Mesothelial cell of epicardium (in vitro differentiated cells): ENCODE measurements around the gene NSG2. TPM values are rescaled to one million over a fixed set of nuclear protein-coding genes. Genes with fewer than 3 reads are reported as not detected.

Experiments
- total RNA-seq: library from RNA; stranded (reverse); gene quantifications from 3 replicates; pipeline ENCODE4 v1.2.1, GENCODE V29; 2021

The NSG2 gene
- total RNA-seq, 1 donor from 2014 or later, result not detected

Other genes with a start within 250 kb of the NSG2 start
- gene CPEB4, start 157.4 kb upstream of the NSG2 start, total RNA-seq, result 9.5 to 15.7 TPM (median 15.3 TPM) in 3 replicates
- not detected in 3 replicates for gene C5orf47, start 56.5 kb upstream of the NSG2 start, total RNA-seq